Tibial nerve (tissue), 4 donors: Measurements from ENCODE around the gene NDUFS8.

Source experiments
- CTCF ChIP-seq, 5 experiments: fragments of 200-600 bp in 3 of 5; fragments of 450-650 bp in 2 of 5; sonication (generic) in 3 of 5; IDR thresholded peaks; one replicate each; pipeline ENCODE4 v1.5.1; 2016 to 2019; ENCODE audit warnings: antibody characterized with exemption in 5 of 5, mild to moderate bottlenecking in 3 of 5, moderate library complexity in 2 of 5
- EP300 ChIP-seq, 2 donors: sonication (generic); formaldehyde crosslinking; IDR thresholded peaks; one replicate each; pipeline ENCODE4 v1.6.1; 2017; ENCODE audit warnings: antibody characterized with exemption in 2 of 2, mild to moderate bottlenecking in 1 of 2
- POLR2A ChIP-seq, 2 donors: fragments of 450-650 bp; IDR thresholded peaks; one replicate each; pipeline ENCODE4 v1.6.1; 2017; ENCODE audit warnings: antibody characterized with exemption in 2 of 2, mild to moderate bottlenecking in 2 of 2, moderate library complexity in 2 of 2

- TF ChIP-seq CTCF (IDR thresholded peaks at IDR 0.05) (no peak), POLR2A (IDR thresholded peaks at IDR 0.05) (no peak), EP300 (IDR thresholded peaks at IDR 0.05) (no peak)
These were observed 2.7 kb downstream of the NDUFS8 start for GRCh38 chr11:68032997-68033707.
